ENCODE results near the gene SECISBP2L. TPM values are rescaled to one million over a fixed set of nuclear protein-coding genes. Genes with fewer than 3 reads are reported as not detected.

Gene SECISBP2L
- total and polyA plus RNA-seq, 2 experiments from 2014 or later, result 18.6 to 28.3 TPM

GRCh38 chr15:49040151-49040550 lies 6.1 kb downstream of the SECISBP2L start:
- Mint-ChIP-seq H3K9me3 (no peaks in the 10 kb centered on the region), H3K4me3 (no peak overlapping the region), H3K36me3 (ENCODE audit: low read depth) (peaks cover 2% of the 10 kb centered on the region; the same call in 1 of the 3 replicates), H3K4me1 (peaks cover 5% of the 10 kb centered on the region; the same call in 2 of the 3 replicates), H3K27ac (no peak overlapping the region), H3K27me3 (ENCODE audit: insufficient read depth, low read depth, poor library complexity) (peaks cover 3% of the 10 kb centered on the region)
- H4K20me1 ChIP-seq (replicated peaks; ENCODE audit: insufficient read depth), result peaks cover 10% of the 10 kb centered on the region; the same call in 1 of the 2 replicates
- DNase-seq (ENCODE audit: low spot score) (no peak), ATAC-seq (no peak)
- H3K4me1 ChIP-seq (ENCODE audit: insufficient read depth), result peaks cover 9% of the 10 kb centered on the region; the same call in 1 of the 2 replicates
- no peak overlapping the region for H2AFZ ChIP-seq
- TF ChIP-seq NANOG (IDR thresholded peaks at IDR 0.05; ENCODE audit: borderline replicate concordance), result no peak
- TF ChIP-seq, protein P1, sequence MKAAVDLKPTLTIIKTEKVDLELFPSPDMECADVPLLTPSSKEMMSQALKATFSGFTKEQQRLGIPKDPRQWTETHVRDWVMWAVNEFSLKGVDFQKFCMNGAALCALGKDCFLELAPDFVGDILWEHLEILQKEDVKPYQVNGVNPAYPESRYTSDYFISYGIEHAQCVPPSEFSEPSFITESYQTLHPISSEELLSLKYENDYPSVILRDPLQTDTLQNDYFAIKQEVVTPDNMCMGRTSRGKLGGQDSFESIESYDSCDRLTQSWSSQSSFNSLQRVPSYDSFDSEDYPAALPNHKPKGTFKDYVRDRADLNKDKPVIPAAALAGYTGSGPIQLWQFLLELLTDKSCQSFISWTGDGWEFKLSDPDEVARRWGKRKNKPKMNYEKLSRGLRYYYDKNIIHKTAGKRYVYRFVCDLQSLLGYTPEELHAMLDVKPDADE (IDR thresholded peaks at IDR 0.05), result no peak
- no peak for TF ChIP-seq JUNB (IDR thresholded peaks at IDR 0.05; ENCODE audit: unreplicated experiment)
- no peak for TF ChIP-seq STAT1 (IDR thresholded peaks at IDR 0.05; ENCODE audit: unreplicated experiment)
- no peak for TF ChIP-seq CTCF (conservative IDR thresholded peaks at IDR 0.05; ENCODE audit: low read depth in 2 of 2)
- TF ChIP-seq POLR2AphosphoS5 (IDR thresholded peaks at IDR 0.05; ENCODE audit: low read depth), result no peak
- no peak for TF ChIP-seq ZNF331 (CRISPR knock-in tag; IDR thresholded peaks at IDR 0.05; ENCODE audit: low read depth)
- TF ChIP-seq, protein P2, sequence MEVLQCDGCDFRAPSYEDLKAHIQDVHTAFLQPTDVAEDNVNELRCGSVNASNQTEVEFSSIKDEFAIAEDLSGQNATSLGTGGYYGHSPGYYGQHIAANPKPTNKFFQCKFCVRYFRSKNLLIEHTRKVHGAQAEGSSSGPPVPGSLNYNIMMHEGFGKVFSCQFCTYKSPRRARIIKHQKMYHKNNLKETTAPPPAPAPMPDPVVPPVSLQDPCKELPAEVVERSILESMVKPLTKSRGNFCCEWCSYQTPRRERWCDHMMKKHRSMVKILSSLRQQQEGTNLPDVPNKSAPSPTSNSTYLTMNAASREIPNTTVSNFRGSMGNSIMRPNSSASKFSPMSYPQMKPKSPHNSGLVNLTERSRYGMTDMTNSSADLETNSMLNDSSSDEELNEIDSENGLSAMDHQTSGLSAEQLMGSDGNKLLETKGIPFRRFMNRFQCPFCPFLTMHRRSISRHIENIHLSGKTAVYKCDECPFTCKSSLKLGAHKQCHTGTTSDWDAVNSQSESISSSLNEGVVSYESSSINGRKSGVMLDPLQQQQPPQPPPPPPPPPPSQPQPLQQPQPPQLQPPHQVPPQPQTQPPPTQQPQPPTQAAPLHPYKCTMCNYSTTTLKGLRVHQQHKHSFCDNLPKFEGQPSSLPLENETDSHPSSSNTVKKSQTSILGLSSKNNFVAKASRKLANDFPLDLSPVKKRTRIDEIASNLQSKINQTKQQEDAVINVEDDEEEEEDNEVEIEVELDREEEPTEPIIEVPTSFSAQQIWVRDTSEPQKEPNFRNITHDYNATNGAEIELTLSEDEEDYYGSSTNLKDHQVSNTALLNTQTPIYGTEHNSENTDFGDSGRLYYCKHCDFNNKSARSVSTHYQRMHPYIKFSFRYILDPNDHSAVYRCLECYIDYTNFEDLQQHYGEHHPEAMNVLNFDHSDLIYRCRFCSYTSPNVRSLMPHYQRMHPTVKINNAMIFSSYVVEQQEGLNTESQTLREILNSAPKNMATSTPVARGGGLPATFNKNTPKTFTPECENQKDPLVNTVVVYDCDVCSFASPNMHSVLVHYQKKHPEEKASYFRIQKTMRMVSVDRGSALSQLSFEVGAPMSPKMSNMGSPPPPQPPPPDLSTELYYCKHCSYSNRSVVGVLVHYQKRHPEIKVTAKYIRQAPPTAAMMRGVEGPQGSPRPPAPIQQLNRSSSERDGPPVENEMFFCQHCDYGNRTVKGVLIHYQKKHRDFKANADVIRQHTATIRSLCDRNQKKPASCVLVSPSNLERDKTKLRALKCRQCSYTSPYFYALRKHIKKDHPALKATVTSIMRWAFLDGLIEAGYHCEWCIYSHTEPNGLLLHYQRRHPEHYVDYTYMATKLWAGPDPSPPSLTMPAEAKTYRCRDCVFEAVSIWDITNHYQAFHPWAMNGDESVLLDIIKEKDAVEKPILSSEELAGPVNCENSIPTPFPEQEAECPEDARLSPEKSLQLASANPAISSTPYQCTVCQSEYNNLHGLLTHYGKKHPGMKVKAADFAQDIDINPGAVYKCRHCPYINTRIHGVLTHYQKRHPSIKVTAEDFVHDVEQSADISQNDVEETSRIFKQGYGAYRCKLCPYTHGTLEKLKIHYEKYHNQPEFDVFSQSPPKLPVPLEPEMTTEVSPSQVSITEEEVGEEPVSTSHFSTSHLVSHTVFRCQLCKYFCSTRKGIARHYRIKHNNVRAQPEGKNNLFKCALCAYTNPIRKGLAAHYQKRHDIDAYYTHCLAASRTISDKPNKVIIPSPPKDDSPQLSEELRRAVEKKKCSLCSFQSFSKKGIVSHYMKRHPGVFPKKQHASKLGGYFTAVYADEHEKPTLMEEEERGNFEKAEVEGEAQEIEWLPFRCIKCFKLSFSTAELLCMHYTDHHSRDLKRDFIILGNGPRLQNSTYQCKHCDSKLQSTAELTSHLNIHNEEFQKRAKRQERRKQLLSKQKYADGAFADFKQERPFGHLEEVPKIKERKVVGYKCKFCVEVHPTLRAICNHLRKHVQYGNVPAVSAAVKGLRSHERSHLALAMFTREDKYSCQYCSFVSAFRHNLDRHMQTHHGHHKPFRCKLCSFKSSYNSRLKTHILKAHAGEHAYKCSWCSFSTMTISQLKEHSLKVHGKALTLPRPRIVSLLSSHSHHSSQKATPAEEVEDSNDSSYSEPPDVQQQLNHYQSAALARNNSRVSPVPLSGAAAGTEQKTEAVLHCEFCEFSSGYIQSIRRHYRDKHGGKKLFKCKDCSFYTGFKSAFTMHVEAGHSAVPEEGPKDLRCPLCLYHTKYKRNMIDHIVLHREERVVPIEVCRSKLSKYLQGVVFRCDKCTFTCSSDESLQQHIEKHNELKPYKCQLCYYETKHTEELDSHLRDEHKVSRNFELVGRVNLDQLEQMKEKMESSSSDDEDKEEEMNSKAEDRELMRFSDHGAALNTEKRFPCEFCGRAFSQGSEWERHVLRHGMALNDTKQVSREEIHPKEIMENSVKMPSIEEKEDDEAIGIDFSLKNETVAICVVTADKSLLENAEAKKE (CRISPR knock-in tag; IDR thresholded peaks at IDR 0.05), result no peak
- no peak for TF ChIP-seq ZNF114 (CRISPR knock-in tag; IDR thresholded peaks at IDR 0.05)
- no peak for TF ChIP-seq EZH2phosphoT487 (IDR thresholded peaks at IDR 0.05; ENCODE audit: unreplicated experiment)
- TF ChIP-seq CREB1 (CRISPR knock-in tag; IDR thresholded peaks at IDR 0.05; ENCODE audit: low read depth), result no peak
- no peak for TF ChIP-seq EZH2 (IDR thresholded peaks at IDR 0.05; ENCODE audit: low read depth, unreplicated experiment)
- TF ChIP-seq, protein P3, sequence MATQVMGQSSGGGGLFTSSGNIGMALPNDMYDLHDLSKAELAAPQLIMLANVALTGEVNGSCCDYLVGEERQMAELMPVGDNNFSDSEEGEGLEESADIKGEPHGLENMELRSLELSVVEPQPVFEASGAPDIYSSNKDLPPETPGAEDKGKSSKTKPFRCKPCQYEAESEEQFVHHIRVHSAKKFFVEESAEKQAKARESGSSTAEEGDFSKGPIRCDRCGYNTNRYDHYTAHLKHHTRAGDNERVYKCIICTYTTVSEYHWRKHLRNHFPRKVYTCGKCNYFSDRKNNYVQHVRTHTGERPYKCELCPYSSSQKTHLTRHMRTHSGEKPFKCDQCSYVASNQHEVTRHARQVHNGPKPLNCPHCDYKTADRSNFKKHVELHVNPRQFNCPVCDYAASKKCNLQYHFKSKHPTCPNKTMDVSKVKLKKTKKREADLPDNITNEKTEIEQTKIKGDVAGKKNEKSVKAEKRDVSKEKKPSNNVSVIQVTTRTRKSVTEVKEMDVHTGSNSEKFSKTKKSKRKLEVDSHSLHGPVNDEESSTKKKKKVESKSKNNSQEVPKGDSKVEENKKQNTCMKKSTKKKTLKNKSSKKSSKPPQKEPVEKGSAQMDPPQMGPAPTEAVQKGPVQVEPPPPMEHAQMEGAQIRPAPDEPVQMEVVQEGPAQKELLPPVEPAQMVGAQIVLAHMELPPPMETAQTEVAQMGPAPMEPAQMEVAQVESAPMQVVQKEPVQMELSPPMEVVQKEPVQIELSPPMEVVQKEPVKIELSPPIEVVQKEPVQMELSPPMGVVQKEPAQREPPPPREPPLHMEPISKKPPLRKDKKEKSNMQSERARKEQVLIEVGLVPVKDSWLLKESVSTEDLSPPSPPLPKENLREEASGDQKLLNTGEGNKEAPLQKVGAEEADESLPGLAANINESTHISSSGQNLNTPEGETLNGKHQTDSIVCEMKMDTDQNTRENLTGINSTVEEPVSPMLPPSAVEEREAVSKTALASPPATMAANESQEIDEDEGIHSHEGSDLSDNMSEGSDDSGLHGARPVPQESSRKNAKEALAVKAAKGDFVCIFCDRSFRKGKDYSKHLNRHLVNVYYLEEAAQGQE (IDR thresholded peaks at IDR 0.05; ENCODE audit: unreplicated experiment), result no peak
- no peaks in the 10 kb centered on the region for H3K36me3 ChIP-seq (ENCODE audit: insufficient read depth)
- no peaks in the 10 kb centered on the region for H3K9me2 ChIP-seq (ENCODE audit: insufficient read depth)
- no peak overlapping the region for H3K4me2 ChIP-seq
- peaks cover 87% of the 10 kb centered on the region for H3K79me2 ChIP-seq (replicated peaks; ENCODE audit: insufficient read depth)
- no peak overlapping the region for H3K27ac ChIP-seq (ENCODE audit: low read depth)
- no peak overlapping the region for H3K4me3 ChIP-seq
- H3K27me3 ChIP-seq (ENCODE audit: insufficient read depth), result no peaks in the 10 kb centered on the region
- no peaks in the 10 kb centered on the region for H3F3A ChIP-seq (replicated peaks; ENCODE audit: low read depth)
